GM18951 (cell line): ENCODE data around the gene SRR.
"Not testable (repeated sequence)": the region's sequence is repeated elsewhere in the genome, so short reads cannot be mapped to it uniquely, and the experiment has no call there.

Experiments
- POLR2A ChIP-seq: IDR thresholded peaks from 4 replicates; pipeline ENCODE4 v1.6.1; 2011; ENCODE audit warnings: mild to moderate bottlenecking; ENCODE audit not compliant: insufficient read length, insufficient read depth; ENCODE audit errors: extremely low read depth
- in situ Hi-C: fragments of 300-500 bp; cut with MboI; formaldehyde crosslinking; loops from one replicate; pipeline ENCODE4 v1.12.0; 2022; ENCODE audit warnings: low sequenced_read_pairs, mixed read lengths, inconsistent platforms; ENCODE audit not compliant: unreplicated experiment

SRR gene

DNA sequence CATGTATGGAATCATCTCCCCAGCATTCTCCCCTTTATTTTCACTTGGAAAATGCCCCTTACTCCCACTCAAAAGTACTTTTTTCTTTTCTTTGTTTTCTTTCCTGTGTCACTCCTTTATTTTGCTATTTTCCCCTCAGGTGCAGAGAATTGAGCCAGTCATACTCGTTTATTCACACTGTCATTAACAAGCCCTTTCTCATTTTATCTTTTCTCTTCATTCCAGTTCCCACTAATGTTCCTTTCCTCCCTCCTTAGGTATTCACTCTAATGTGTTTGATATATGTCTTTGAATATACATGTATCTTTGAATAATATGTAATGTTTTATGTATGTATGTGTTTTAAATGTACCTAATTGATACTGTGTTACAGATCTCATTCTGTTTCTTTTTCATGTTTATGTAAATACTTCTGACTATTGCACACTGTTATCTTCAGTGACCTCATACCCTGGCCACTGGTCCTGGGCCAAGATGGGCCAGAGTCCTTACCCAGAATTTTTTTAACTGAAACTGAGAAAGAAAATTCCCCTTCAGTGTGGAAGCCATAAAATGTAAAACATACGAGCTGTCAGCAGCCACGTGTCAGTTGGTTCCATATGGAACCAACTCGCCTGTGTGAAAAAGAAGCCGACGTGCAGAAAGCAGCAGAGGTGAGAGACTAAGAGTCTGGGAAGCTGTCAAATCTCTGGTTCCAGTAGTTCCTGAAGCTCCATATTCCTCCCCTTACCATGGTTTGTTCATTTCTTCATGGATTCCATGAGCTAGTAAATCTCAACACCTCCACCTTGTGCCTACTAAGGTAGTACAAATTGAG is 5.8 kb downstream of the SRR start:
- in situ Hi-C loops = no loop called here

DNA sequence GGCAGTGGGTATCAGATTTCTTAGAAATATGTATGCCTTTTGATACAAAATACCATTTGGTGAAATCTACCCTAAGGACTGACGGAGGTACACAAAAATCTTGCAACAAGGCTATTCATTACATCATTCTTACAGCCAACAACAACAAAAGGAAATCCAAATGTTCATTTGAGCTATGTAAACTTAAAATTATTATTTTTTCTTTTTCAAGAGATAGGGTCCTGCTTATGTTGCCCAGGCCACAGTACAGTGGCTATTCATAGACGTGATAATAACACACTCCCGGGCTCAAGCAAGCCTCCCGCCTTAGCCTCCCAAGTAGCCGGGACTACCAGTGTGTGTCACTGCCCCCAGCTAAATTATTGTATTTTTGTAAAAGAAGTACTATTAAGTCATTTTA is 9.0 kb downstream of the SRR start:
- no peak for TF ChIP-seq POLR2A
- in situ Hi-C loops = no loop called here

More for the DNA sequence above, 5.8 kb downstream of the SRR start:
- no peak for TF ChIP-seq POLR2A

DNA sequence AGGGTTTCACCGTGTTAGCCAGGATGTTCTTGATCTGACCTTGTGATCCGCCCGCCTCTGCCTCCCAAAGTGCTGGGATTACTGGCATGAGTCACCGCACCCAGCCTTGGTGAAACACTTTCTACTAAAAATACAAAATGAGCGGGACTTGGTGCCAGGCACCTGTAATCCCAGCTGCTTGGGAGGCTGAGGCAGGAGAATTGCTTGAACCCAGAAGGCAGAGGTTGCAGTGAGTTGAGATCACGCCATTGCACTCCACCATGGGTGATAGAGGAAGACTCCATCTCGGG is 13.1 kb downstream of the SRR start:
- in situ Hi-C loops = not testable (repeated sequence)

DNA sequence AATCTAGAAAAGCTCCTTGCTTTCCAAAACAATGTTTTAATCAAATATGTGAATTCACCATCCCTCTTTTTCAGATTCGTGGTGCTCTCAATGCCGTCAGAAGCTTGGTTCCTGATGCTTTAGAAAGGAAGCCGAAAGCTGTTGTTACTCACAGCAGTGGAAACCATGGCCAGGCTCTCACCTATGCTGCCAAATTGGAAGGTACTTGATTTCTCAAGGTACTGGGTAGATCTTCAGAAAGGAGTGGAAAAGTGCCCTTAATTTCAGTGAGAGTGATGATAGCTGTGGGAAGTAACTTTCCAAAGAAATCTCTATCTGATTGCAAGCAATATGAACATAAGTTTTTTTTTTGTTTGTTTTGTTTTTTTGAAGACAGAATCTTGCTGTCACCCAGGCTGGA is 14.0 kb downstream of the SRR start:
- in situ Hi-C loops = no loop called here

DNA sequence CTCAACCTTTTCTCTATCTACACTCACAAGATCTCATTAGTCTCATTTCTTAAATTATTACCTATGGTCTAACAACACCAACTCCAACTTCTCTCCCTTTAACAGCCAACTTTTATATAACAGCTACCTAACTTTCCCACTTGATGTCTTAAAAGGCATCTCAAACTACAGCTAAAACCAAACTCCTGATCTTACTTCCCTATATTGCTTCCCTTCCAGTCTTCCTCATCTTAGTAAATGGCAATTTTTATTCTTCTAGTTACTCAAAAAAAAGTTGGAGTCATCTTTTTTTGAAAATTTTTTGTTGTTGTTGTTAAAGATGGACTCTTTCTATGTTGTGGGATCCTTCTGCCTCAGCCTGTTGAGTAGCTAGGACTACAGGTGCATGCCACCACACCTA is 15.3 kb downstream of the SRR start:
- no peak for TF ChIP-seq POLR2A
- in situ Hi-C loops = no loop called here

More for the DNA sequence above, 14.0 kb downstream of the SRR start:
- TF ChIP-seq POLR2A = no peak

DNA sequence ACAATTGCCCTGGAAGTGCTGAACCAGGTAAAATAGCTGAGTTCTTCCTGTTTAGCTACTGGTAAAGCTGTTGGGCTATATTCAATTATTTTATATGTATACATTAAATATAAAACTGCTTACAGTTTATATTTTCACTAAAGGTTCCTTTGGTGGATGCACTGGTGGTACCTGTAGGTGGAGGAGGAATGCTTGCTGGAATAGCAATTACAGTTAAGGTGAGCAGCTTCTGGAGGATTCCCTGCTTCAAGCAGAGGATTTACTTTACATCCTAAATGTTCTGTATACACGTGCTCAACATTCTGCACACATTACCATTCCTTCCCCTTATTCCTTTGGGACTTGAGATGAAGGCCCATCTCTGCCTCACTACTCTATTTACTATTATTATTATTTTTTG is 17.6 kb downstream of the SRR start:
- in situ Hi-C loops = no loop called here
- TF ChIP-seq POLR2A = no peak

DNA sequence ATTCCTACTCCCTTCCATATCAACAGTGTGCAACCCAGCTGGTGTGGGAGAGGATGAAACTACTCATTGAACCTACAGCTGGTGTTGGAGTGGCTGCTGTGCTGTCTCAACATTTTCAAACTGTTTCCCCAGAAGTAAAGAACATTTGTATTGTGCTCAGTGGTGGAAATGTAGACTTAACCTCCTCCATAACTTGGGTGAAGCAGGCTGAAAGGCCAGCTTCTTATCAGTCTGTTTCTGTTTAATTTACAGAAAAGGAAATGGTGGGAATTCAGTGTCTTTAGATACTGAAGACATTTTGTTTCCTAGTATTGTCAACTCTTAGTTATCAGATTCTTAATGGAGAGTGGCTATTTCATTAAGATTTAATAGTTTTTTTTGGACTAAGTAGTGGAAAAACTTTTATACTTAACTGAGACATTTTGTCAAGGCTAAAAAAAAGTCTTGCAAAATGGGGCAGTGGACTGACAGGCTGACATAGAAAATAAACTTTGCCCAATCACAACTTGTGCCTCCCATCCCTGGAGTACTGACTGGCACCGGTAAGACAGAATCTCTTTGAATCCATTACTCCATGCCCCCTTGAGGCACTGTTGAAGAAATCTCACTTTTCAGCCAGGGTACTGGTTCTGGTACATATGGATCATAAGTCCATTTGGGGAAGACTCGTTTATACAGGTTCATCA is 20.0 kb downstream of the SRR start:
- TF ChIP-seq POLR2A = no peak
- in situ Hi-C loops = no loop called here

DNA sequence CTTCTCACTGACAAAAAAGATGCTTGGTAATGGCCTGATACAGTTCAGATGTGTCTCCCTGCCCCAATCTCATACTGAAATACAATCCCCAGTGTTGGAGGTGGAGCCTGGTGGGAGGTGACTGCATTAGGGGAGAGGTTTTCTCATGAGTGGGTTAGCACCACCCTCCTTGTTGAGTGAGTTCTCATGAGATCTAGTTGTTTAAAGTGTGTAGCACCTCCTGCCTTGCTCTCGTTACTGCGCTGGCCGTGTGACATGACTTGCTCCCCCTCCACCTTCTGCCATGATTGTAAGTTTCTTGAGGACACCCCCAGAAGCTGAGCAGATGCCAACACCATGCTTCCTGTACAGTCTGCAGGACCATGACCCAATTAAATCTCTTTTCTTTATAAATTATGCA is 27.6 kb downstream of the SRR start:
- in situ Hi-C loops = no loop called here
- TF ChIP-seq POLR2A = no peak

DNA sequence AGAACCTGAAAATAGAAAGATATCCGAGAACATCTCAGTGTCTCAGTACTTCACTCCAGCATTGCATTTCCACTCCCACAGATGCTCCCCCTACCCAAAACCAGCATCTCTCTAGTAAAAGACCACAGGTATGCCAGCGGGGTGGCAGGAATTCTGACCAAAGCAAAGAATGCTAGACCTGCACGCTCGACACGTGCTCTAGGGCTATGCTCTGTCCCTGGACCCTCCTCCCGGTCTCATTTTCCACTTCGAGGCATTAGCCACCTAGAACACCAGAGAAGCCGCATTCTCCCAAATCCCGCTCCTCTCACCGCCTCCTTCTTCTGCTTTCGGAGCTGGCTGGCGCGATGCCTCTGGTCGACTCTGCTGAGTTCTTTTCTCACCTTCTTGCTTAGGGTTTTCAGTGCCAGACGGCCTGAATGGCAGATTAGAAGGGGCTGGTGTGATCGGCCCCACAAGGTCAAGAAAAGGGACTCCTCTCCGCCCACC is 32.0 kb downstream of the SRR start:
- TF ChIP-seq POLR2A = no peak
- in situ Hi-C loops = no loop called here

DNA sequence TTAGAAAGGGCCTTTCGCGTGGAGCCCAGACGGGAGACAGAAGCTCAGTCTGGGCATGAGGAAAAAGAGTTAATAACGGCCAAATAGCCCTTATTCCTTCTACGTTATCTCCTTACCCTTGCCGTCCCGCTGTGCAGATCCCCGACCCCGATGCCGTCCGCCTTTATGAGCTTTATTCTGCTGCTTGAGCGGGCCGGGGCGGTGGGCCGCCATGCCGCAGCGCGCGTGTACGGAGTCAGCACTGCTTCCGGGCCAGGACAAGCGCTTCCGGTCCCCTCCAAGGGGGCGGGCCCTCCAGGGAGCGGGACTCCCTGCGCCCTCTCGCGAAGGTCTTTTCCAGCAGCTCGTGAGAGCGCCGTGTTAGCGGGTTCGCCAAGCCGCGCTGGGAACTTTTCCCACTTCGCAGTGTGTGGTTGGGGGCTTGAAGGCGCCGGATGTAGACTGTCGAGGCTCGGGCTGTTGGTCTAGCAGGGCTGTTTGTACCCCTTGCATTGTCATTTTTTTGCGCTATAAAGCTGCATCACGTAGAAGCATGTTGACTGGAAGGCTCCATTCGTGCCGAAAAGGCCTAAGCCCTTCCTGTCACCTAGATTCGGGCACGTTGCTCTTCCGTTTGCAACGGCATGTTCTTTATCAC is 32.6 kb downstream of the SRR start, which contains the start of gene TSR1:
Gene TSR1, minus strand, starts transcription at position 243 of the 637 bp plus-strand sequence. Its CDS starts 30 bp downstream, at position 213.
- peak; percentile 92 for TF ChIP-seq POLR2A
- in situ Hi-C loops = no loop called here

DNA sequence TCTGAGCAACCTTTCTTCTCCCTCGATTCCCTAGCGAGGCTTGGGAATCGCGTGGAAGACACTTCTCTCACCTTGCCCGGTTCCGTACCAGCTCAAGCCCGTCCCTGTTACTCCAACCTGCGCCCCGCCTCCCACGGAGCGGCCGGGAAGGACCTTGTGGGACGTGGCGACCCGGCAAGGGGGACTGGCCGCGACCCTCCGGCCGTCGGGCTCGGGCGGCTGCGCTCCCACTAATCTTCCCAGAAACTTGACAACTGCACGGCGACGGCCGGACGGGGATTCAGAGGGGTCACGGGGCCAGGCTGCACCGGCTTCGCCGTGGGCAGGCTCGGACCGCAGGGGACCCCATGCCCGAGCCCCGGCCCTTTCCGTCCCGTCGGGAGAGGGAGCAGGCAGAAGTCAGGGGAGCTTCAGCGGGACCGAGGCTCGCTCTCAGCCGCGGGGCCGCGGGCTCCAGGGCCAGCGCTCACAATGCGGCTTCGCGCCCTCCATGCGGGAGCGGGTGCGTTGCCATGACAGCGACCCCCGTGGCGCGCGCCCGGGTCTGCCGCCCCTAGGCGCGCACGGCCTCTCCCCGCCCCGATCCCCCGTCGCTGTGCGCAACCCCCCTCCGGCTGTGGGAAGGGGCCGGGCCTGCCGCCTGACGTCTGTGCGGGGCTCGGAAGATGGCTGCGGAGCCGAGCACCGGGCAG is 33.2 kb downstream of the SRR start, which contains the start of gene SGSM2:
Gene SGSM2, plus strand, starts transcription at position 650 of the 692 bp plus-strand sequence. CDS start 188 bp downstream, outside the sequence.
- in situ Hi-C loops = no loop called here
- no peak for TF ChIP-seq POLR2A

DNA sequence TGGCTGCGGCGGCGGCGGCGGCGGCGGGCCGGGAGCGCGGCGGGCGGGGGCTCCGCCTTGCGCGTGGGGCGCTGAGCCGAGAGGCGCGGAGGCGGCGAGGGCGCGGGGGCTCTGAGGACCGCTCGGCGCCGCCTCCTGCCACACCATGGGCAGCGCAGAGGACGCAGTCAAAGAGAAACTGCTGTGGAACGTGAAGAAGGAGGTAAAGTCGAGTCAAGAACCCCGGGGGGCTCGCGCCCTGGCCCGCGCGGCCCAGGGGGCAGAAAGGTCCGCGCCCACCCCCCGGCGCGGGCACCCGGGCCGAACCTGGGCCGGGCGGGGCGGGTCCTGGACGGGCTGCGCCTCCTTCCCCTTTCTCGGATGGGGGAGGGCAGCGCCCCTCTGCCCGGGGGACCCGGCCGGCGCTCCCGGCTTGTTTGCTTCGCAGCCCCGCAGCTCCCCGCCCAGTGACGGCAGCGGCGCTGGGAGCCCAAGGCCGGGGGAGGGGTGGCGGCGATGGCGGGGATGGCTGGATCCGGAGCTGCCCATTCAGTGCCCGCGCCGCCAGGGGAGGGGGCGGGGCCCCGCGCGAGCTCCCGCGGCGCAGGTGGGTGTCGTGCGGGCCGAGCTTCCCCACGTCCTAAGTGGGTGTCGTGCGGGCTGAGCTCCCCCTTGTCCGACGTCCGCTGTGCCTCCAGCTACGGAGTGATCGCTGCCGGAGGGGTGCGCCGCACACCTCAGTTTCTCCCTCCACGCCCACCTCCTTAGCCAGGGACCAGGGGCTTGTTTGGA is 34.0 kb downstream of the SRR start:
- peak; percentile 41 for TF ChIP-seq POLR2A
- in situ Hi-C loops = no loop called here
